Dermis blood vessel endothelial cell (primary cell): Measurements from ENCODE around the gene CKAP4. TPM values are rescaled to one million over a fixed set of nuclear protein-coding genes. Genes with fewer than 3 reads are reported as not detected.

Source experiments
- DNase-seq: peaks from one replicate; pipeline ENCODE4 v3.0.0; 2010
- total RNA-seq: library from RNA; depleted of rRNA; stranded (reverse); fragments of >200 nt; gene quantifications from 2 replicates; pipeline ENCODE4 v1.2.3, GENCODE V29; 2014

The CKAP4 gene
- total RNA-seq, 1 donor from 2014 or later: 72.7 TPM

- DNase-seq: no peak
Observed at GRCh38 chr12:106239951-106240335, 7.9 kb downstream of the CKAP4 start.

GRCh38 chr12:106239241-106239950 is 8.4 kb downstream of the CKAP4 start:
- DNase-seq: no peak

- DNase-seq: no peak
Observed at GRCh38 chr12:106238146-106238545, 9.7 kb downstream of the CKAP4 start.

- DNase-seq: no peak
Observed at GRCh38 chr12:106235770-106236169, 12.1 kb downstream of the CKAP4 start.

- DNase-seq: no peak
Observed at GRCh38 chr12:106234449-106234848, 13.4 kb downstream of the CKAP4 start.

GRCh38 chr12:106233011-106233410 is 14.8 kb downstream of the CKAP4 start:
- no peak for DNase-seq

GRCh38 chr12:106229036-106229591 is 18.7 kb downstream of the CKAP4 start:
- no peak for DNase-seq

GRCh38 chr12:106228320-106228710 is 19.5 kb downstream of the CKAP4 start:
- no peak for DNase-seq

GRCh38 chr12:106227641-106228319 is 20.0 kb downstream of the CKAP4 start:
- no peak for DNase-seq

- peak; percentile 74 for DNase-seq
Observed at GRCh38 chr12:106226884-106227640, 20.8 kb downstream of the CKAP4 start.

- no peak for DNase-seq
Observed at GRCh38 chr12:106224355-106224706, 23.5 kb downstream of the CKAP4 start.

- DNase-seq: peak; percentile 81
Observed at GRCh38 chr12:106223485-106224354, 24.1 kb downstream of the CKAP4 start.

- no peak for DNase-seq
Observed at GRCh38 chr12:106220536-106220935, 27.3 kb downstream of the CKAP4 start.

GRCh38 chr12:106219043-106219442 is 28.8 kb downstream of the CKAP4 start:
- DNase-seq: no peak

GRCh38 chr12:106217706-106218105 is 30.1 kb downstream of the CKAP4 start:
- DNase-seq: no peak

GRCh38 chr12:106214571-106214970 is 33.2 kb downstream of the CKAP4 start:
- no peak for DNase-seq

- DNase-seq: no peak
Observed at GRCh38 chr12:106213662-106214061, 34.2 kb downstream of the CKAP4 start.

- no peak for DNase-seq
Observed at GRCh38 chr12:106211973-106212372, 35.8 kb downstream of the CKAP4 start.

GRCh38 chr12:106205208-106206069 is 42.4 kb downstream of the CKAP4 start:
- DNase-seq: peak; percentile 36

- no peak for DNase-seq
Observed at GRCh38 chr12:106204312-106204711, 43.5 kb downstream of the CKAP4 start.

GRCh38 chr12:106197906-106198623 is 49.8 kb downstream of the CKAP4 start:
- no peak for DNase-seq
